ENCODE measurements around the gene GNB1L. TPM values are rescaled to one million over a fixed set of nuclear protein-coding genes. Genes with fewer than 3 reads are reported as not detected.

Gene GNB1L
- total RNA-seq, 1 donor, result 5.2 TPM

- no peak overlapping the region for H3K4me3 ChIP-seq (ENCODE audit: low read depth, low read length)
- no peak for DNase-seq (ENCODE audit: low read depth)
- no peak for TF ChIP-seq CTCF (IDR thresholded peaks at IDR 0.05; ENCODE audit: insufficient read depth, low read length)
Measured at GRCh38 chr22:19871023-19871844, 16.6 kb upstream of the GNB1L start.

DNA sequence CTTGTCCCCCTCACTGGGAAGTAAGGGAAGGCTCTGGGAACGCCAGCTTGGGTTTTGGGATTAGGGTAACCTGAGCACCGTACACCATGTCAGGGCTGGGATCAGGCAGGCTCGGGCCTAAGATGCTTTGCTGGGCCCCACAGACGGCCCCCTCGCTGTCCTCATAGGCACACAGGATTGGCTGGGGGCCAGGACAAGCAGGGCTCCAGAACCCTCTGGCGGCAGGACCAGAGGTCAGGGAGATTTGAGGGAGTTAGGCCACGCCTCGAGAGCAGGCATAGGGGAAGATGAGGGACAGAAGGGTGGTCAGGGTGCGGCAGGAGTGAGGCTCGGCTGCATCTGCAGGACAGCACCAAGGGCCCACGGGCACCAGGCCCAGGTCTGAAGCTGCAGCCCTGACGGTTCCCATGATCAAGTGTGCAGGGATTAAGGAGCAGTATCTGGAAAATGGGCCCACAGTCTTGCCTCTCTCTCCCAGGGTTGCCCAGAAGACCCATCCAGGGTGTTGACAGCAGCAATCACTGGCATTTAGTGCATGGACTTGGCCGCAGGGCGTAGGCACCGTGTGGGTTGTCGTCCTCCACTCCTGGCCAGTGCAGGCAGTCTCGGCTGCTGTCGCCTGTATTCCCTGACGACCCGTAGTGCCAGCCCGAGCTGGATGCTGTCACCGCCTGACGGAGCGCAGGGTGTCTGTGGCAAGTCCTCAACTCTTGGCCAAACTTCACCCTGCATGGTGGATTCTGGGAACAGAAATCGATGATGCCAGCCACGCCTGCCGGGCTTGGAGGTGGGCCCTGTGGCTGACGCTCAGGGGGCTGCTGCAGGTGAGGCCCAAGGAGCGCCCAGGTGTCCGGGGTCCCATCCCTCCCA is 15.7 kb upstream of the GNB1L start:
- H3K4me3 ChIP-seq (ENCODE audit: low read depth, low read length), result no peak overlapping the region
- no peak for DNase-seq (ENCODE audit: low read depth)
- TF ChIP-seq CTCF (IDR thresholded peaks at IDR 0.05; ENCODE audit: insufficient read depth, low read length), result no peak

DNA sequence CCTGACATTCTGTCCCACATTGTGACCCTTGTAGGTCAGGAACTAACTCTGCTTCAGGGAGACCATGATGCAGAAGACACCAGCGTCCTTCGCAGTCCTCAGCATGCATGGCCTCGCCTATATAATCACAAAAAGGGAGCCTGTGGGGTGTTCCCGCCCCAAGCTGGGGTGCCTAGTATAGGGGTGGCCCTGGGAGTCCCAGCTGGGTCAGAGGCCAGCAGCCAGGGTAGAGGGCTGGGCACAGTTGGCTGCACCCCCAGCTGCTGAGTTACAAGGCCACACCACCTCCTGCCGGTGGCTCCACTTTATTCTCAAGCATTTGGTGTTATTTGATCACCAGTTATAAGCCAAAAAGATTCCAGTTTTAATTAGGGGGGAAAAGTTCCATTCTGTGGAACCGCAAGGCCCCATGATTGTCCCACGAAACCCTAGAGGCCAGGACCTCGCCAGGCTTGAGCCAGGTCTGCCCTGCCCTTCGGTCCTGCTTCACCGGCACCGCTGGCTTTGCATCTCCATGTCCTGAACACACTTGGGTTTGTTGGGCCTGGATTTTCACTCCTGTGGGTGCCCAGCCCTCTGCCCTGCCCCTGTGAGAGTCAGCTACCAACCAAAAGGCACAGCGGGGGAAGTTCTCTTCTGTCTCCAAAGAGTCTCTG is 15.0 kb upstream of the GNB1L start:
- no peak for DNase-seq (ENCODE audit: low read depth)
- TF ChIP-seq CTCF (IDR thresholded peaks at IDR 0.05; ENCODE audit: insufficient read depth, low read length), result no peak
- no peak overlapping the region for H3K4me3 ChIP-seq (ENCODE audit: low read depth, low read length)

GRCh38 chr22:19868773-19869471 is 14.2 kb upstream of the GNB1L start:
- TF ChIP-seq CTCF (IDR thresholded peaks at IDR 0.05; ENCODE audit: insufficient read depth, low read length), result no peak
- DNase-seq (ENCODE audit: low read depth), result no peak
- H3K4me3 ChIP-seq (ENCODE audit: low read depth, low read length), result no peak overlapping the region

GRCh38 chr22:19868333-19868732 is 13.7 kb upstream of the GNB1L start:
- TF ChIP-seq CTCF (IDR thresholded peaks at IDR 0.05; ENCODE audit: insufficient read depth, low read length), result no peak
- no peak for DNase-seq (ENCODE audit: low read depth)

DNA sequence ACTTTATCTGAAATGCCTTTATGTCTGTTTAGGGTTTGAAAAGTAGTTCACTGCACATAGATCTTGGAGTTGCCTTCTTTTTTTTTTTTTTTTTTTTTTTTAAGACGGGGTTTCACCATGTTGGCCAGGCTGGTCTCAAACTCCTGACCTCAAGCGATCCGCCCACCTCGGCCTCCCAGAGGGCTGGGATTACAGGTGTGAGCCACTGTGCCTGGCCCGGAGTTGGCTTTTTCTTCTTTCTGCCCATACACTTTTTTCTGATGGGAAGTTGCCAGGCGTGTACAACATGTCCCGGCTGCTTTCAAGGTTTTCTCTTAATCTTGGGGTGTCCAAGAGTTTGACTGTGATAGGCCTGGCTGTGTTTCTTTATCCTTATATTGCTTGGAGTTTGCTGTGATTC is 12.9 kb upstream of the GNB1L start:
- DNase-seq (ENCODE audit: low read depth), result no peak
- no peak for TF ChIP-seq CTCF (IDR thresholded peaks at IDR 0.05; ENCODE audit: insufficient read depth, low read length)
- no peak overlapping the region for H3K4me3 ChIP-seq (ENCODE audit: low read depth, low read length)

More at GRCh38 chr22:19868333-19868732, 13.7 kb upstream of the GNB1L start:
- H3K4me3 ChIP-seq (ENCODE audit: low read depth, low read length), result no peak overlapping the region
